Esophagus muscularis mucosa (tissue), 4 donors: Measurements from ENCODE around the gene MID2. TPM values are rescaled to one million over a fixed set of nuclear protein-coding genes. Genes with fewer than 3 reads are reported as not detected.

Experiments used
- DNase-seq: peaks from one replicate; pipeline ENCODE4 v3.0.0-alpha.2; 2017; ENCODE audit errors: extremely low spot score
- H3K27ac ChIP-seq, 4 donors: fragments of 200-600 bp; sonication (generic); replicated peaks in 1 of 4; 1 replicate in 3 of 4; 2 replicates in 1 of 4; pipeline ENCODE4 v1.5.1; 2016 to 2019; ENCODE audit warnings: mild to moderate bottlenecking in 1 of 4
- H3K27me3 ChIP-seq, 4 donors: fragments of 200-600 bp; sonication (generic); one replicate each; pipeline versions ENCODE4 v1.5.1 to v1.6.0; 2016 to 2019
- H3K36me3 ChIP-seq, 4 donors: fragments of 200-600 bp; sonication (generic); one replicate each; pipeline ENCODE4 v1.5.1; 2016 to 2019
- H3K4me1 ChIP-seq, 4 donors: fragments of 200-600 bp; sonication (generic); one replicate each; pipeline ENCODE4 v1.5.1; 2016 to 2019
- H3K4me3 ChIP-seq, 4 donors: fragments of 200-600 bp; sonication (generic); 1 replicate in 2 of 4; 2 replicates in 2 of 4; pipeline ENCODE4 v1.5.1; 2016 to 2019; ENCODE audit warnings: mild to moderate bottlenecking in 4 of 4, moderate library complexity in 1 of 4
- H3K9me3 ChIP-seq, 4 donors: fragments of 200-600 bp; sonication (generic); 1 replicate in 3 of 4; 2 replicates in 1 of 4; pipeline ENCODE4 v1.5.1; 2016 to 2019
- EP300 ChIP-seq: sonication (generic); formaldehyde crosslinking; IDR thresholded peaks from one replicate; pipeline ENCODE4 v1.6.1; 2017; ENCODE audit warnings: antibody characterized with exemption
- POLR2A ChIP-seq: fragments of 450-650 bp; IDR thresholded peaks from one replicate; pipeline ENCODE4 v1.6.1; 2017; ENCODE audit warnings: antibody characterized with exemption, moderate library complexity, mild to moderate bottlenecking, low read depth
- POLR2AphosphoS5 ChIP-seq, 2 donors: sonication (generic); formaldehyde crosslinking; IDR thresholded peaks; one replicate each; pipeline ENCODE4 v1.6.1; 2017; ENCODE audit warnings: antibody characterized with exemption in 2 of 2
- WGBS: methylation state at CpG from one replicate; pipeline ENCODE4 v1.1.5; 2018; 5-methylcytosine and 5-hydroxymethylcytosine counted together
- intact Hi-C: fragments of 100-400 bp; cut with DNase I; formaldehyde crosslinking; loops from one replicate; pipeline ENCODE4 v1.15.1; 2023
- small RNA-seq, 3 donors: library from RNA; depleted of rRNA; stranded (forward); fragments of <200 nt; gene quantifications; one replicate each; pipeline ENCODE3, GENCODE V24; 2016
- total RNA-seq, 4 donors: library from RNA; depleted of rRNA; stranded (reverse); fragments of >200 nt; gene quantifications; one replicate each; pipeline versions ENCODE4 v1.1.0 to v1.2.1, GENCODE V29; 2016
- TF ChIP-seq, protein P1 (sequence below), 3 experiments: fragments of 200-600 bp in 2 of 3; fragments of 450-650 bp in 1 of 3; sonication (generic) in 2 of 3; IDR thresholded peaks; one replicate each; pipeline ENCODE4 v1.5.1; 2017 to 2019; ENCODE audit warnings: antibody characterized with exemption in 3 of 3, mild to moderate bottlenecking in 2 of 3, moderate library complexity in 1 of 3

The MID2 gene
- total RNA-seq, 4 donors from 2014 or later: 37.1 to 65.9 (median 52.4) TPM

DNA sequence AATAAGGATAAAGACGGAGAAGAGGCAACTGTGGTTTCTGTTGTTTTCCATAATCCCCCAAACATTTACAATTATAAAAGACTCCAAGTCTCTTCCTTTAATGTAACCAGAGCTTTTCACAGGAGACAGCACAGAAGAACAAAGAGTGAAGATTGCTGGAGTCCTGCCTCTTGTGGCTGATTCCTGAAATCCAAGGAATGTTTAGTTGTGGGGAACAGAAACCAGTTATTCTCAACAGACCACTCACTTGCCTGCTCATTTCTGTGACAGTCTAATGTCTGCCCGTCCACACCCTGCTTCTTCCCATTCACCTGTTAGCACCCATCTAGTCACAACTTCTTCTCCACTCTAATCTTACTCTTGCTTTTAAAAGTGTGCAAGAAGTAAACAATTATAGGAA, 144.4 kb downstream of the MID2 start:
- Histone ChIP-seq H3K27me3 (peaks cover 0 to 7% (median 0%) of the 10 kb centered on the region in 4 donors), H3K9me3 (no peaks in the 10 kb centered on the region), H3K4me3 (no peak overlapping the region), H3K4me1 (no peaks in the 10 kb centered on the region), H3K27ac (no peak overlapping the region), H3K36me3 (no peaks in the 10 kb centered on the region)
- no peak for TF ChIP-seq POLR2AphosphoS5 (IDR thresholded peaks at IDR 0.05)
- no peak for TF ChIP-seq POLR2A
- TF ChIP-seq, protein P1, sequence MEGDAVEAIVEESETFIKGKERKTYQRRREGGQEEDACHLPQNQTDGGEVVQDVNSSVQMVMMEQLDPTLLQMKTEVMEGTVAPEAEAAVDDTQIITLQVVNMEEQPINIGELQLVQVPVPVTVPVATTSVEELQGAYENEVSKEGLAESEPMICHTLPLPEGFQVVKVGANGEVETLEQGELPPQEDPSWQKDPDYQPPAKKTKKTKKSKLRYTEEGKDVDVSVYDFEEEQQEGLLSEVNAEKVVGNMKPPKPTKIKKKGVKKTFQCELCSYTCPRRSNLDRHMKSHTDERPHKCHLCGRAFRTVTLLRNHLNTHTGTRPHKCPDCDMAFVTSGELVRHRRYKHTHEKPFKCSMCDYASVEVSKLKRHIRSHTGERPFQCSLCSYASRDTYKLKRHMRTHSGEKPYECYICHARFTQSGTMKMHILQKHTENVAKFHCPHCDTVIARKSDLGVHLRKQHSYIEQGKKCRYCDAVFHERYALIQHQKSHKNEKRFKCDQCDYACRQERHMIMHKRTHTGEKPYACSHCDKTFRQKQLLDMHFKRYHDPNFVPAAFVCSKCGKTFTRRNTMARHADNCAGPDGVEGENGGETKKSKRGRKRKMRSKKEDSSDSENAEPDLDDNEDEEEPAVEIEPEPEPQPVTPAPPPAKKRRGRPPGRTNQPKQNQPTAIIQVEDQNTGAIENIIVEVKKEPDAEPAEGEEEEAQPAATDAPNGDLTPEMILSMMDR (IDR thresholded peaks at IDR 0.05): no peak
- no peak for TF ChIP-seq EP300
- intact Hi-C loops: no loop called here
- no peak for DNase-seq
- WGBS: 57% methylated on average over 2 of the region's 2 CpGs

DNA sequence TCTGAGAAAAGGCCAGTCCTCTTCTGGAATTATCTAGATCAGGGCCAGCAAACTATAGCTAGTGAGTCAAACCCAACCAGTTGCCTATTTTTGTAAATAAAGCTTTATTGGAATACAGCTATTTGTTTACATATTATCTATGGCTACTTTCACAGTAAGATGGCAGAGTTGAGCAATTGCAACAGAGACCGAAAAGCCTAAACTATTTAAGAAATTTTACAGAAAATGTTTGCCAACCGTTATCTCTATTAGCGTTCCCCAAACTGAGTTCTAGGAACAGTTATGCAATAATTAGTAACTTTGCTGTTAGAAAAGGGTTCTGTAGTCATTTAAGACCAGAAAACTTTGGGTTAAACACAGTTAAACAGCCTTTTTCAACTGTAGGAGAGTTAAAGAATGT, 146.0 kb downstream of the MID2 start:
- Histone ChIP-seq H3K4me1 (no peaks in the 10 kb centered on the region), H3K36me3 (no peaks in the 10 kb centered on the region), H3K27ac (no peak overlapping the region), H3K27me3 (no peaks in the 10 kb centered on the region), H3K4me3 (no peak overlapping the region), H3K9me3 (no peaks in the 10 kb centered on the region)
- WGBS: 81% methylated on average over 3 of the region's 3 CpGs
- DNase-seq: no peak
- intact Hi-C loops: no loop called here
- TF ChIP-seq POLR2AphosphoS5 (IDR thresholded peaks at IDR 0.05): no peak
- TF ChIP-seq, protein P1 (IDR thresholded peaks at IDR 0.05): no peak
- no peak for TF ChIP-seq POLR2A
- TF ChIP-seq EP300: no peak

Small RNA genes within 50 kb of the gene (small RNA-seq; reads per million reads assigned to genes)
- gene RF00019: 0 reads per million in 3 donors

Other genes starting within 250 kb of the MID2 start
- 10 to 100 TPM; 17.0 to 36.0 (median 23.4) TPM for gene PRPS1, start 197.4 kb upstream of the MID2 start, total RNA-seq
- 1,000 to 10,000 TPM in 2 of 4 donors, 100 to 1,000 TPM in 2; 389 to 1,047 (median 786) TPM for gene TSC22D3, start 50.1 kb upstream of the MID2 start, total RNA-seq
- not detected for gene NCBP2L, start 48.1 kb upstream of the MID2 start, total RNA-seq
- gene TEX13B, start 156.5 kb downstream of the MID2 start, total RNA-seq: not detected
- gene VSIG1, start 219.2 kb downstream of the MID2 start, total RNA-seq: under 1 TPM in 1 of 4 donors, not detected in 3; 0.17 TPM